HG03558 (cell line): Measurements from ENCODE around the gene PROM2.

Source experiments
- ATAC-seq: cut with Tn5 transposase; IDR thresholded peaks from one replicate; pipeline ENCODE4 v1.9.1; 2021; ENCODE audit warnings: moderate number of reproducible peaks; ENCODE audit not compliant: unreplicated experiment; ENCODE audit errors: extremely low read depth

Gene PROM2

GRCh38 chr2:95317665-95318425 is 43.6 kb downstream of the PROM2 start:
- ATAC-seq: no peak

- no peak for ATAC-seq
These were observed 44.4 kb downstream of the PROM2 start for GRCh38 chr2:95318431-95319220.

GRCh38 chr2:95319481-95320343 is 45.5 kb downstream of the PROM2 start:
- ATAC-seq: no peak

DNA sequence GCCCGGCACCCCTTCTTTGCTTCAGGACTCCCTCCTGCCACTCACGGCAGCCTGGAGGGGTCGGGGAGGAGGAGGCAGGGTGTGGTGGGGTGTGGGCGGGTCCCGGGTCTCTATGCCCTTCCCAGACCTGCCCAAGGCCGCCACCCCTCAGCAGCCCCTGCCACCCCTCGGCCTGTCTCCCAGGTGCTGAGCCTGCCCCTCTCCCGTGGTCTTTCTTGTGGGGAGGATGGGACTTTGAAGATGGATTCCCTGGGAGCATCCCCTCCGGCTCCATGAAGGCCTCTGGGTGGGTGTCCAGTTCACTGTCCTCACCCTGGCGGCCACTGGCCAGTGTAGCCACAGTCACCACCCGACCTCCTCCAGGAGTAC is 46.1 kb downstream of the PROM2 start:
- ATAC-seq: no peak

GRCh38 chr2:95320986-95321767 is 46.9 kb downstream of the PROM2 start:
- no peak for ATAC-seq

GRCh38 chr2:95323347-95324155 is 49.3 kb downstream of the PROM2 start:
- ATAC-seq: no peak

GRCh38 chr2:95325026-95325425 is 50.8 kb downstream of the PROM2 start:
- no peak for ATAC-seq

DNA sequence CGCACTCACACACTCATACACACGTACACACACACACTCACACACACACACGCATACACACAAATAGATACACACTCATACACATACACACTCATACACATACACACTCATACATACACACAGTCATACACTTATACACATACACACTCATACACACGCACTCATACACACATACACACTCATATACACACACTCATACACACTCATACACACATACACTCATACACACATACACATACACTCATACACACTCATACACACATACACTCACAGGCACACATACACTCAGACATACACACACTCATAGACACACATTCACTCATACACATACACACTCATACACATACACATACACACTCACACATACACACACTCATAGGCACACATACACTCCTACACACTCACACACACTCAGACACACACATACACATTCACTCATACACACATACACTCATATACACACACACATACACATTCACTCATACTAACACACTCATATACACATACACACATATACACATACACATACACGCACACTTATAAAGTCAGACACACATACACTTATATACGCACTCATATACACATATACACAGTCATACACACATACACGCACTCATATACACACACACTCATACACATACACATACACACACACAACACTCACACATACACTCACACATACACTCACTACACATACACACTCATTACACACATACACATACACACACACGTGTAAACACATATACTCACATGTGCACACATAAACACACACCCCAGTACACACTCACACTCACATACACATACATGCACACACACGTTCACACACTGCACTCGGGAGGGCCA is 51.6 kb downstream of the PROM2 start:
- ATAC-seq: no peak

GRCh38 chr2:95326433-95327140 is 52.3 kb downstream of the PROM2 start:
- no peak for ATAC-seq

- no peak for ATAC-seq
These were observed 53.6 kb downstream of the PROM2 start for GRCh38 chr2:95327861-95328260.

DNA sequence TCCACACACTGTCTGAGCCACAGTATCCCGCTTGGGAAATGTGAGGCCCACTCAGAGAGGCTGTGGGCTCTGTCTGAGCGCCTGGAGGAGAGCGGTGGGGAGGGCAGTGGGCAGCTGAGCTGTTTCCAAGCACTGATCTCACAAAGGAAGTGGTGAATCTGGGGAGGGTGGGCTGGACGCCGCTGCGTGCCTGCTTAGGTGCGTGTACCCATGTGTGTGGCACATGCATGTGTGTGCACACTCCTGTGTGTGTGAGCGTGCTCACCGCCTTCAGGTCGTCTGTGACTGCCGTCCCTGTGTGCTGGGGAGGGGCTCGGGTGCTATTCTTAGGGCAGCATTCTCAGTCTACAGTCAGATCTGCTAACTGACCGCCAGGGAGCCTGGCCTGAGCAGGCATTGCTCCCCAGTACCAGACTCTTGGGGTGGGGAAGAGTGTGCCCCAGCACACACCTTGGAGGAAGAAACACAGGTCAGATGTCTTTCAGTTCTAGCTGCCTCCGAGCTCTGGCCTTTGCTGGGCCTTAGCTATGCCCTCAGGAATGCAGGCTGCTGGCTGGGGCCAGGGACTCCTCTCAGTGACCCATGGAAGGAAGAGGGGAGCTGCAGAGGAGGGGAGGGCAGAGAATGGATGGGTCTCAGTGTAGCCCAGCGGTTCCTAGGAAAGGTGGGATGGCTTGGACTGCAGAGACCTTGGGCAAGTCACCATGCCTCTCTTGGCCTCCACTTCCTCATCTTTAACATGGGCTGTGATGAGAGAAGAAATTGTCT is 54.3 kb downstream of the PROM2 start:
- no peak for ATAC-seq

DNA sequence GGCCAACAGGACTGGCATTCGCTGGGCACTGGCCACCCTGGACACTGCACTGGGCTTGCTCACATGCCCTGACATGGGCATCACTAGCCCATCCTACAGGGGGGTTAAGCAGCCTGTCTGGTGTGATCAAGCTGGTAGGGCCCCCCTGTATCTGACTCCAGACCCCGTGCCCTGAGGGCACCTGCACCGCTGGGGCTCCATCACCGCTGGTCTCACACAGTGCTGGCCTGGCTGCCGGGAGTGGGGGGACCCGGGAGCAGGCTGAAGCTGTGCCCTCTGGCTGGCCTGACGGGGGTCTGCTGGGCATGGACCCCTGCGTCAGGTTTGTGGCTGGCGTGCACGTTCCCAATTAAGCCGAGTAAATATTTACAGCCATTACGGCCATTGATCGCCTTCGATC is 55.2 kb downstream of the PROM2 start:
- ATAC-seq: no peak

DNA sequence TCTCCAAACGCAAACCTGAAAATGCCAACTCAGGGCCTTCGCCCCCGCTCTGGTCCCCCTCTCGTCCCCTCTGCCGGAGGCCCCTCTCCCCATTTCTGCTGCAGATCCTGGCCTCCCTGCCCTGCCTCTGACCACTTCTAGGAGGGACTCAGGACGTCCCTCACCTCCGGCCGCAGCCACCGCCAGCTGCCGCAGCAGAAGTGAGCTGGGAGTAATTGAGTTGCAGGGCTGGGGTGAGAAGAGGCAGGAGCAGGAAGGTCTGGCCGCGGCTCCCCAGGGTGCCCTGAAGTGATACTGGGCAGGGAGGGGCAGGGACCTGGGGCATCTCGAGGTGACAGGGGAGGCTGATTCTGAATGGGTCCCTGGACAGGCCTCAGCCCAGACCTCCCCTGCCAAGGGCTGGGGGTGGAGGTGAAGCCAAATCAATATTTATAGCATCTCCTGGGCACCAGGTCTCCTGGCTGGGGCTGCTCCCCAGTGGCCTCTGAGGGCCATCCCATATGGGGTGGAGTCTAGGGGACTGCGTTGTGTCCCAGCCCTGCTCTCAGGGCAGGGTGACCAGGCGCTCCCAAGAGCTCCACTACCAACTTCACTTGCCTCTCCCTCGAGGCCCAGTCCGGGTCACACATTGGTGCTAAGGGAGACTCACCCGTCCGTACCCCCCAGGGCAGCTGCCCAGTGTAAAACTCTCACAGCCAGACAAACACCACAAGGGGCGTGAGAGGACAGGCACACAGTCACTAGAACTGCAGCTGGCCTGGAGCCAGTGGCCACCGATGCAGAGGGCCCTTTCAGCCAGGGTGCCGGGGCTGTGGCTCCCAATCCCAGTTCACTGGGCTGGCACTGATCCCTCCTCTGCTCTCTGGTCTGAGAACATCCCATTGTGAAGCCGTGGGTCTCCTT is 55.9 kb downstream of the PROM2 start:
- ATAC-seq: no peak

GRCh38 chr2:95330794-95331338 is 56.6 kb downstream of the PROM2 start:
- no peak for ATAC-seq

DNA sequence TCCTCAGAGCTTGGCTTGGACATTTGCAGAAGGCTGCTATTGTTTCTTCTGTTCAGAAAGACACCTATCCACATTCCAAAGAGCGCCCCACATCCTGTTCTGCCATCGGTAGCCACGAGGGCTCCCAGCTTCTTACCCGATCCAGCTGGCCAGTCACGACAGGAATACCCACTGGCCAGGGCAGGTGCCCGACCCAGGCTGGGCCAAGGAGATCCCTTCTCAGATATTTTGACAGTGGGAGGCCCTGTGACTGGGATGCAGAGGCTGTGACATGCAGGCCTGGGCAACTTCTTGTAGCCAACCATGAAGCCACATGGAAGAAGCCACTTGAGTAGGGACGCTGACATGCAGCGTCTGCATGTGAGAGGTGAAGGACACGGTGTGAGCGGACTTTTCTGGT is 57.4 kb downstream of the PROM2 start:
- no peak for ATAC-seq

DNA sequence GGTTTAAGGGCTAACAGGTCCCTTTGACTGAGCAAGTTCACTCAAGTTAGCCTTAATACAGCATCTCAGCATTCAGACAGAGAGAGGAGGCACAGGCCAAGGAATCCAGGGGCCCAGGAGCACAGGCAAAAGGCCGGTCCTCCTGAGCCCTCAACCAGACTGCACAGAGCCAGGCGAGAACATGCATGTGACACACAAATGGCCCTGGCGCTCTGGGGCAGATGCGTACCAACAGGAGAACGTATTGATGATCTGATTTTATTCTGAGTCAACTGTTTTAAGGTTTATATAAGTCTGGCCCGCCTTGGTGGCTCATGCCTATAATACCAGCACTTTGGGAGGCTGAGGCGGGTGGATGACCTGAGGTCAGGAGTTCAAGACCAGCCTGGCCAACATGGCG is 57.8 kb downstream of the PROM2 start:
- no peak for ATAC-seq
